GM12864 (cell line): ENCODE data around the gene MEX3D.
"Not testable (repeated sequence)": the region's sequence is repeated elsewhere in the genome, so short reads cannot be mapped to it uniquely, and the experiment has no call there.

ENCODE experiments used
- DNase-seq: peaks from one replicate; pipeline ENCODE4 v3.0.0-alpha.2; 2011; ENCODE audit warnings: low read depth
- H3K4me3 ChIP-seq: 2 replicates; pipeline ENCODE4 v1.5.1; 2011; ENCODE audit warnings: mild to moderate bottlenecking, low read depth, low read length, control low read depth
- TF ChIP-seq, protein P1 (sequence below): IDR thresholded peaks from 2 replicates; pipeline ENCODE4 v1.5.1; 2011; ENCODE audit warnings: low read depth, mild to moderate bottlenecking, moderate library complexity, low read length, control low read depth, inconsistent platforms; ENCODE audit errors: missing control alignments

MEX3D gene

GRCh38 chr19:1533510-1534150 lies 34.5 kb downstream of the MEX3D start:
- H3K4me3 ChIP-seq = no peak overlapping the region
- TF ChIP-seq, protein P1, sequence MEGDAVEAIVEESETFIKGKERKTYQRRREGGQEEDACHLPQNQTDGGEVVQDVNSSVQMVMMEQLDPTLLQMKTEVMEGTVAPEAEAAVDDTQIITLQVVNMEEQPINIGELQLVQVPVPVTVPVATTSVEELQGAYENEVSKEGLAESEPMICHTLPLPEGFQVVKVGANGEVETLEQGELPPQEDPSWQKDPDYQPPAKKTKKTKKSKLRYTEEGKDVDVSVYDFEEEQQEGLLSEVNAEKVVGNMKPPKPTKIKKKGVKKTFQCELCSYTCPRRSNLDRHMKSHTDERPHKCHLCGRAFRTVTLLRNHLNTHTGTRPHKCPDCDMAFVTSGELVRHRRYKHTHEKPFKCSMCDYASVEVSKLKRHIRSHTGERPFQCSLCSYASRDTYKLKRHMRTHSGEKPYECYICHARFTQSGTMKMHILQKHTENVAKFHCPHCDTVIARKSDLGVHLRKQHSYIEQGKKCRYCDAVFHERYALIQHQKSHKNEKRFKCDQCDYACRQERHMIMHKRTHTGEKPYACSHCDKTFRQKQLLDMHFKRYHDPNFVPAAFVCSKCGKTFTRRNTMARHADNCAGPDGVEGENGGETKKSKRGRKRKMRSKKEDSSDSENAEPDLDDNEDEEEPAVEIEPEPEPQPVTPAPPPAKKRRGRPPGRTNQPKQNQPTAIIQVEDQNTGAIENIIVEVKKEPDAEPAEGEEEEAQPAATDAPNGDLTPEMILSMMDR = no peak
- no peak for DNase-seq

- DNase-seq = no peak
- H3K4me3 ChIP-seq = no peak overlapping the region
- TF ChIP-seq, protein P1 = no peak
These were observed 36.1 kb downstream of the MEX3D start for GRCh38 chr19:1532003-1532402.

DNA sequence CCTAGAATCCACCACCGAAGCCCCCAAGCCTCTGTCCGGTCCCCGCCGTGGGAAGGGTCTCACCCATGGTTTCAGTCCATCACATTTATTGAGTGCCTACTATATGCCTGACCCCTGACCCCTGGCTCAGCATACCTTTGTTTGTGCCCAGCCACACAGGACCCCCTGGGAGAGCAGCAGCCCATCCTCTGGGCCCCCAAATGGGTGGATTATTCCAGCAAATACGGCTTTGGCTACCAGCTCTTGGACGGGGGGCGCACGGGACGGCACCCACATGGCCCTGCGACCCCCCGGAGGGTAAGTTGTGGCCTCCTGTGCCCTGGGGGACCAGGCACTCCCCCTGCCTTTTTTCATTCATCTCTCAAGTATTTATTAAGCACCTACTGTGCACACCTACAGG lies 36.5 kb downstream of the MEX3D start:
- DNase-seq = no peak
- TF ChIP-seq, protein P1 = no peak

DNA sequence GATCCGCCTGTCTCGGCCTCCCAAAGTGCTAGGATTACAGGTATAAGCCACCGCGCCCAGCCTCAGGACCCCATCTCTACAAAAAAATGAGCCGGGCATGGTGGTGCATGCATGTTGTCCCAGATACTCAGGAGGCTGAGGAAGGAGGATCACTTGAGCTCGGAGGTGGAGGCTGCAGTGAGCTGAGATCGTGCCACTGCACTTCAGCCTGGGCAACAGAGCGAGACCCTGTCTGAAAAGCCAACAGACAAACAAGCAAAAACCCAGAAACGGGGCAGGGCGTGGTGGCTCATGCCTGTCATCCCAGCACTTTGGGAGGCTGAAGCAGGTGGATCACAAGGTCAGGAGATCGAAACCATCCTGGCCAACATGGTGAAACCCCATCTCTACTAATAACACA lies 37.3 kb downstream of the MEX3D start:
- not testable (repeated sequence) for DNase-seq, H3K4me3 ChIP-seq

More for the DNA sequence above, 36.5 kb downstream of the MEX3D start:
- no peak overlapping the region for H3K4me3 ChIP-seq

DNA sequence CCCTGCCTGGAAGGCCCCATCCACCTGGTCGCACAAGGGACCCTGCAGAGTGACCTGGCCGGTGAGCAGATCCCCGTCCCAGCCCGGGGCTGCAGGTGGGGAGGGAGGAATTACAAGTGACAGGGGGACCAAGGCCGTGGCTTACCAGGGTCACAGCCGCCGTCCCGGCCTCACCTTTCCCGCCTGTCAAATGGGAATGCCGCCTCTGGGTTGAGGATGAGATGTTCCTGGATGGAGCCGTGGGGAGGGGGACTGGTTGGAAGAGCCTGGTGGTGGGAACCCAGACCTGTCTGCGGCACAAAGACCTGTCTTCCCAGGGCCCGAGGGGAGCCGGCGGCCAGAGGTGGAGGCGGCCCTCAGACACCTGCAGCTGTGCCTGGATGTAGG lies 38.7 kb downstream of the MEX3D start:
- no peak for DNase-seq
- H3K4me3 ChIP-seq = no peak overlapping the region
- TF ChIP-seq, protein P1 = no peak

- no peak overlapping the region for H3K4me3 ChIP-seq
- DNase-seq = no peak
- TF ChIP-seq, protein P1 = no peak
These were observed 39.3 kb downstream of the MEX3D start for GRCh38 chr19:1528596-1529429.

- DNase-seq = no peak
- no peak overlapping the region for H3K4me3 ChIP-seq
- TF ChIP-seq, protein P1 = no peak
These were observed 40.3 kb downstream of the MEX3D start for GRCh38 chr19:1527650-1528309.
